H1 (cell line): ENCODE measurements around the gene TECPR2. TPM values are rescaled to one million over a fixed set of nuclear protein-coding genes. Genes with fewer than 3 reads are reported as not detected.

Experiments used
- CTCF ChIA-PET: fragments of 300-600 bp; sonication (Branson Sonifier 250); formaldehyde crosslinking; loops from one replicate; lab custom pipeline; 2021; ENCODE audit not compliant: partially characterized antibody; lab: Charles Lee
- POLR2A ChIA-PET: fragments of 300-600 bp; sonication (Branson Sonifier 250); formaldehyde crosslinking; loops from one replicate; lab custom pipeline; 2021; ENCODE audit warnings: inconsistent platforms; ENCODE audit not compliant: partially characterized antibody; lab: Charles Lee
- DNase-seq, 2 experiments: peaks; one replicate each; pipeline versions ENCODE4 v3.0.0 to v3.0.0-alpha.2; 2010 to 2022; ENCODE audit warnings: low spot score in 2 of 2, low read depth in 1 of 2, mixed read lengths in 1 of 2
- FAIRE-seq: peaks from 2 replicates; lab custom pipeline; 2011; peaks lifted over from hg19 to GRCh38; lab: Jason Lieb, UNC
- H2AFZ ChIP-seq: 2 replicates; pipeline ENCODE4 v1.8.1; 2012; ENCODE audit warnings: low read length, inconsistent platforms
- H2AK5ac ChIP-seq: 2 replicates; pipeline ENCODE4 v1.6.1; 2013; ENCODE audit warnings: low read depth, low read length
- H2BK120ac ChIP-seq: replicated peaks from 2 replicates; pipeline ENCODE3; 2013; ENCODE audit warnings: low read depth, low read length, inconsistent platforms
- H2BK12ac ChIP-seq: 2 replicates; pipeline ENCODE4 v1.6.1; 2013; ENCODE audit warnings: low read depth, low read length
- H2BK15ac ChIP-seq: 2 replicates; pipeline ENCODE4 v1.6.1; 2013; ENCODE audit warnings: low read length
- H2BK20ac ChIP-seq: 2 replicates; pipeline ENCODE4 v1.6.1; 2013; ENCODE audit warnings: low read length
- H2BK5ac ChIP-seq: 2 replicates; pipeline ENCODE4 v1.6.1; 2013; ENCODE audit warnings: low read depth, low read length
- H3K14ac ChIP-seq: 2 replicates; pipeline ENCODE4 v1.6.1; 2013; ENCODE audit warnings: inconsistent platforms; ENCODE audit not compliant: insufficient read length
- H3K18ac ChIP-seq: 2 replicates; pipeline ENCODE4 v1.6.1; 2013; ENCODE audit warnings: low read length; ENCODE audit errors: extremely low read depth
- H3K23ac ChIP-seq: 2 replicates; pipeline ENCODE4 v1.6.1; 2013; ENCODE audit warnings: inconsistent platforms; ENCODE audit not compliant: insufficient read length
- H3K23me2 ChIP-seq: 2 replicates; pipeline ENCODE4 v1.6.1; 2013; ENCODE audit warnings: low read depth, low read length
- H3K27ac ChIP-seq: 2 replicates; pipeline ENCODE4 v1.6.1; 2011; ENCODE audit warnings: low read depth, low read length, inconsistent platforms
- H3K27me3 ChIP-seq, 4 experiments: replicated peaks in 1 of 4; 1 replicate in 1 of 4; 2 replicates in 3 of 4; pipeline versions ENCODE4 v1.6.1 to v1.8.1; 2011 to 2013; ENCODE audit warnings: low read length in 3 of 4, mild to moderate bottlenecking in 3 of 4, inconsistent platforms in 2 of 4, mixed read lengths in 2 of 4, moderate library complexity in 1 of 4; ENCODE audit not compliant: control insufficient read depth in 3 of 4, insufficient read depth in 3 of 4; ENCODE audit errors: extremely low read depth in 1 of 4
- H3K36me3 ChIP-seq, 4 experiments: 2 replicates each; pipeline versions ENCODE4 v1.6.1 to v1.8.1; 2011 to 2013; ENCODE audit warnings: mild to moderate bottlenecking in 4 of 4, low read length in 3 of 4, moderate library complexity in 2 of 4, control low read depth in 1 of 4, inconsistent platforms in 1 of 4; ENCODE audit not compliant: insufficient read depth in 4 of 4, control insufficient read depth in 2 of 4
- H3K4ac ChIP-seq: replicated peaks from 2 replicates; pipeline ENCODE3; 2013; ENCODE audit warnings: low read length, low read depth, mixed read lengths, inconsistent platforms; ENCODE audit not compliant: insufficient read length
- H3K4me1 ChIP-seq, 4 experiments: replicated peaks in 1 of 4; 1 replicate in 1 of 4; 2 replicates in 3 of 4; pipeline versions ENCODE4 v1.6.1 to v1.8.1; 2011 to 2013; ENCODE audit warnings: low read length in 3 of 4, inconsistent platforms in 2 of 4, mixed read lengths in 1 of 4; ENCODE audit not compliant: insufficient read depth in 4 of 4, control insufficient read depth in 3 of 4
- H3K4me2 ChIP-seq, 2 experiments: 2 replicates each; pipeline versions ENCODE4 v1.6.1 to v1.8.1; 2011 to 2013; ENCODE audit warnings: low read depth in 2 of 2, low read length in 2 of 2, control low read depth in 1 of 2, inconsistent platforms in 1 of 2, mild to moderate bottlenecking in 1 of 2; ENCODE audit not compliant: insufficient read depth in 1 of 2
- H3K4me3 ChIP-seq, 4 experiments: fragments of 200-600, 300-600 bp in 1 of 4; sonication (generic), shearing (Covaris generic), sonication (Bioruptor Twin) in 1 of 4; 2 replicates each; pipeline versions ENCODE4 v1.5.1 to v1.8.1; 2011 to 2016; ENCODE audit warnings: low read length in 4 of 4, low read depth in 3 of 4, control low read depth in 2 of 4, inconsistent platforms in 2 of 4, mild to moderate bottlenecking in 2 of 4, mixed read lengths in 1 of 4, moderate library complexity in 1 of 4; ENCODE audit not compliant: insufficient read depth in 2 of 4; ENCODE audit errors: extremely low read depth in 1 of 4
- H3K56ac ChIP-seq: replicated peaks from 2 replicates; pipeline ENCODE3; 2013; ENCODE audit warnings: low read depth, mild to moderate bottlenecking, mixed read lengths, low read length, inconsistent platforms; ENCODE audit not compliant: insufficient read length
- H3K79me1 ChIP-seq: 2 replicates; pipeline ENCODE4 v1.6.1; 2013; ENCODE audit warnings: low read depth, low read length, control low read depth
- H3K79me2 ChIP-seq, 2 experiments: 2 replicates each; pipeline versions ENCODE4 v1.6.1 to v1.8.1; 2012 to 2013; ENCODE audit warnings: low read length in 2 of 2, mild to moderate bottlenecking in 2 of 2, inconsistent platforms in 1 of 2; ENCODE audit not compliant: insufficient read depth in 2 of 2, control insufficient read depth in 1 of 2
- H3K9ac ChIP-seq, 4 experiments: replicated peaks in 1 of 4; 1 replicate in 1 of 4; 2 replicates in 3 of 4; pipeline versions ENCODE4 v1.6.1 to v1.8.1; 2011 to 2013; ENCODE audit warnings: low read depth in 3 of 4, low read length in 3 of 4, control low read depth in 2 of 4, mild to moderate bottlenecking in 2 of 4, moderate library complexity in 2 of 4, inconsistent platforms in 1 of 4; ENCODE audit errors: extremely low read depth in 1 of 4
- H3K9me3 ChIP-seq, 2 experiments: 2 replicates each; pipeline versions ENCODE4 v1.6.1 to v1.8.1; 2012 to 2013; ENCODE audit warnings: mild to moderate bottlenecking in 2 of 2, moderate library complexity in 2 of 2, control low read depth in 1 of 2, inconsistent platforms in 1 of 2, low read depth in 1 of 2, low read length in 1 of 2, mixed read lengths in 1 of 2; ENCODE audit not compliant: insufficient read depth in 2 of 2
- H4K20me1 ChIP-seq, 2 experiments: replicated peaks in 1 of 2; 2 replicates each; pipeline versions ENCODE3 to v1.8.1; 2011 to 2013; ENCODE audit warnings: inconsistent platforms in 2 of 2, low read length in 2 of 2, mild to moderate bottlenecking in 1 of 2; ENCODE audit not compliant: insufficient read depth in 2 of 2, control insufficient read depth in 1 of 2
- H4K5ac ChIP-seq: 2 replicates; pipeline ENCODE4 v1.6.1; 2013; ENCODE audit warnings: low read length, low read depth, mixed read lengths, inconsistent platforms; ENCODE audit not compliant: insufficient read length
- H4K8ac ChIP-seq: 2 replicates; pipeline ENCODE4 v1.8.0; 2013; ENCODE audit warnings: mild to moderate bottlenecking, moderate library complexity, low read length, inconsistent platforms; ENCODE audit not compliant: insufficient read depth; ENCODE audit errors: extremely low read depth
- H4K91ac ChIP-seq: replicated peaks from 2 replicates; pipeline ENCODE3; 2013; ENCODE audit warnings: low read length, mixed read lengths, inconsistent platforms; ENCODE audit not compliant: insufficient read length
- BACH1 ChIP-seq: IDR thresholded peaks from 2 replicates; pipeline ENCODE4 v1.6.1; 2012; ENCODE audit warnings: low read length, improper control_type of control experiment
- E2F6 ChIP-seq: IDR thresholded peaks from 2 replicates; pipeline ENCODE4 v1.6.1; 2012; ENCODE audit warnings: inconsistent platforms
- FOSL1 ChIP-seq: IDR thresholded peaks from 2 replicates; pipeline ENCODE4 v1.6.1; 2011; ENCODE audit warnings: mild to moderate bottlenecking, low read depth, low read length, moderate library complexity; ENCODE audit not compliant: insufficient read depth
- JUND ChIP-seq: IDR thresholded peaks from 2 replicates; pipeline ENCODE4 v1.6.1; 2011; ENCODE audit warnings: mild to moderate bottlenecking, improper control_type of control experiment, low read length
- NRF1 ChIP-seq: IDR thresholded peaks from 2 replicates; pipeline ENCODE4 v1.6.1; 2011; ENCODE audit warnings: mild to moderate bottlenecking, low read depth, low read length, improper control_type of control experiment
- POLR2A ChIP-seq, 2 experiments: IDR thresholded peaks; 1 replicate in 1 of 2; 2 replicates in 1 of 2; pipeline ENCODE4 v1.6.1; 2011; ENCODE audit warnings: low read depth in 2 of 2, low read length in 2 of 2, mild to moderate bottlenecking in 2 of 2; ENCODE audit errors: control extremely low read depth in 1 of 2
- SAP30 ChIP-seq: fragments of 300-600 bp; sonication (generic); IDR thresholded peaks from 2 replicates; pipeline ENCODE4 v1.7.1; 2012; ENCODE audit warnings: low read length, moderate library complexity, mild to moderate bottlenecking, inconsistent platforms; ENCODE audit not compliant: insufficient read depth, insufficient replicate concordance
- SIRT6 ChIP-seq: IDR thresholded peaks from one replicate; pipeline ENCODE4 v1.7.1; 2012; ENCODE audit warnings: low read length, inconsistent platforms
- TAF7 ChIP-seq: optimal IDR thresholded peaks from 2 replicates; pipeline ENCODE3; 2011; ENCODE audit warnings: low read depth, mild to moderate bottlenecking, inconsistent platforms, low read length, moderate library complexity, borderline replicate concordance
- TCF12 ChIP-seq: IDR thresholded peaks from 2 replicates; pipeline ENCODE4 v1.6.1; 2011; ENCODE audit warnings: low read depth, mild to moderate bottlenecking, low read length
- YY1 ChIP-seq: IDR thresholded peaks from 2 replicates; pipeline ENCODE4 v1.6.1; 2011; ENCODE audit warnings: low read depth, mild to moderate bottlenecking, low read length
- WGBS, 2 experiments: shearing (Covaris generic) in 1 of 2; methylation state at CpG; one replicate each; pipeline versions ENCODE4 v1.1.6 to v1.1.7; 2013 to 2015; ENCODE audit warnings: low lambda C conversion rate in 2 of 2, mixed read lengths in 2 of 2, inconsistent platforms in 1 of 2, low coverage in 1 of 2, missing lambda C conversion rate in 1 of 2; ENCODE audit not compliant: insufficient replicate concordance in 2 of 2, insufficient coverage in 1 of 2, insufficient read length in 1 of 2; ENCODE audit errors: extremely low coverage in 1 of 2, missing lambda C conversion rate in 1 of 2; 5-methylcytosine and 5-hydroxymethylcytosine counted together
- polyA plus RNA-seq, 7 experiments: library from polyadenylated mRNA; depleted of rRNA in 3 of 7; stranded (reverse) in 5 of 7; unstranded in 2 of 7; fragments of >200 nt in 5 of 7; fragments of 200-250 nt in 2 of 7; gene quantifications; 1 replicate in 5 of 7; 2 replicates in 1 of 7; 4 replicates in 1 of 7; pipeline versions ENCODE4 v1.2.1 to v1.2.3, GENCODE V29; 2011 to 2013; ENCODE audit warnings: missing spikeins in 2 of 7, mixed read lengths in 2 of 7
- total RNA-seq: library from RNA; stranded (reverse); fragmentation: NEBNext Ultra II Directional; extraction: Animal tissue kit (Norgen Biotek cat#: 25700); gene quantifications from 2 replicates; pipeline ENCODE4 v1.2.1, GENCODE V29; 2021

TECPR2 gene
- total and polyA plus RNA-seq, 2 of the 8 experiments (the other 6 are each of a cell fraction or from before 2014, with no cell fraction given): 6.8 to 19.4 TPM

GRCh38 chr14:102523200-102523568 is 160.4 kb downstream of the TECPR2 start:
- no peak overlapping the region for H2BK5ac ChIP-seq
- WGBS, 2 experiments: 82% methylated on average over 3 of the region's 3 CpGs; no CpG with 5 or more reads in 1 of the 2 experiments
- no peak overlapping the region for H3K23ac ChIP-seq
- H3K4me1 ChIP-seq: peaks cover 0 to 10% (median 0%) of the 10 kb centered on the region in 4 experiments; a peak in 2 of 7 replicates
- H3K4ac ChIP-seq: no peak overlapping the region
- no peaks in the 10 kb centered on the region for H3K36me3 ChIP-seq
- no peak for FAIRE-seq
- H3K4me2 ChIP-seq: peak overlapping the region in 1 of 2 experiments; percentile 33; a peak in 1 of 4 replicates
- no peak overlapping the region for H3K4me3 ChIP-seq
- no peak overlapping the region for H4K91ac ChIP-seq
- peaks cover 3% of the 10 kb centered on the region; the same call in 1 of the 2 replicates for H3K23me2 ChIP-seq
- no peak overlapping the region for H2AFZ ChIP-seq
- CTCF ChIA-PET: interaction anchor here (0.7 to 2.3 kb wide), 15 partner anchors 11 to 201 kb away, joined by 3 to 9 read pairs (median 4); no protein-coding TSS in a partner anchor
- no peak for DNase-seq
- no peak overlapping the region for H2BK15ac ChIP-seq
- no peak overlapping the region for H4K5ac ChIP-seq
- H2BK120ac ChIP-seq: no peak overlapping the region
- no peak overlapping the region for H3K14ac ChIP-seq
- H3K79me1 ChIP-seq: no peaks in the 10 kb centered on the region
- POLR2A ChIA-PET: interaction anchor here (0.6 kb wide), 1 partner anchor 13 kb away, joined by 3 read pairs; the partner anchor contains the start of gene ANKRD9
- no peak overlapping the region for H3K9ac ChIP-seq
- H4K8ac ChIP-seq: no peak overlapping the region; the same call in 1 of the 2 replicates
- no peak overlapping the region; the same call in 1 of the 2 replicates for H3K18ac ChIP-seq
- no peaks in the 10 kb centered on the region for H3K79me2 ChIP-seq
- H4K20me1 ChIP-seq: no peaks in the 10 kb centered on the region
- H2BK20ac ChIP-seq: no peak overlapping the region
- H3K27ac ChIP-seq: no peak overlapping the region
- no peak overlapping the region for H2AK5ac ChIP-seq
- H3K27me3 ChIP-seq: no peaks in the 10 kb centered on the region
- H2BK12ac ChIP-seq: peak overlapping the region; percentile 87; the same call in 1 of the 2 replicates
- H3K9me3 ChIP-seq: no peaks in the 10 kb centered on the region
- no peak overlapping the region for H3K56ac ChIP-seq
- TF ChIP-seq E2F6: no peak
- TF ChIP-seq POLR2A (IDR thresholded peaks at IDR 0.05; ENCODE audit: control extremely low read depth in 1 of 2, low read depth in 2 of 2, low read length in 2 of 2): no peak
- no peak for TF ChIP-seq SAP30
- no peak for TF ChIP-seq TCF12
- TF ChIP-seq NRF1: no peak
- TF ChIP-seq SIRT6: no peak
- no peak for TF ChIP-seq TAF7
- TF ChIP-seq JUND: no peak
- no peak for TF ChIP-seq YY1
- no peak for TF ChIP-seq FOSL1
- TF ChIP-seq BACH1: no peak
